CD4-positive, alpha-beta T cell treated with Interleukin-6 for 4 hours (primary cell): ENCODE measurements around the gene GOLGA6L2.
"Not testable (repeated sequence)": the region's sequence is repeated elsewhere in the genome, so short reads cannot be mapped to it uniquely, and the experiment has no call there.

ENCODE experiments used
- DNase-seq: peaks from one replicate; pipeline ENCODE4 v3.0.0-alpha.2; 2020; ENCODE audit warnings: mixed read lengths

Gene GOLGA6L2

DNA sequence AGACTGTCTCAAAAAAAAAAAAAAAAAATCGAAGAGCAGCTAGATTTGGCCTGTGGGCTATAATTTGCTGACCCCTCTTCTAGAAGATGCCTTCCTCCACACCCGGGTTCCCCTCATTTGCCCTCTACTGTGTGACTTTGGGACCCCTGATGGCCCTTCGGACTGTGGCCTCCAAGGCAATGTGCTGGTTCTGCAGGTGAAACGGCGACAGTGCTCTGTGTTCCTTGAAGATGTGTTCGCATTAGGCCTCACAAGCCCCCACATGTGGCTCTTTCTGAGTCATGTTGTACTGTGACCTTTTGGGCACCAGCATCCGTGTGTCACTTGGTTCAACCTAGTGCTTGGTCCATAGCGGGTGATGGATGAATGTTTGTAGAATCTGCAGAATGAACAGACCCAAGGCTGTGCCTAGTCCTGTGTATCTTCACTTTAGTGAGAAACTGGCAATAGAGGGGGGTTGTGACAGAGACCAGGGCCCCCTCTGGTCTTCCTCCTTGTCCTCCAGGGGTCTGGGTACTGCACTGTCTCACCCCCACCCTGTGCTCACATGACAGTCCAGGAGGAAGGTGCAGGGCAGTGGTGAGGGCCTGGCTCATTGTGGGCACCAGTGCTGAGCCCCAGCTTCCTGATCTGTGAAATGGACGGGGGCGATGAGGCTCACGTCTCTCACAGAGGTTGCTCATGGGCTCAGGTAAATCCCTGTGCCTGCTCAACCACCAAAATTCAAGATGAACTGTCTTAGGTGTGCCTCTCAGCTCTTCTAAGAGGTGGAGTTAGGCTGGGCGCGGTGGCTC is 22.7 kb downstream of the GOLGA6L2 start:
- no peak for DNase-seq

DNA sequence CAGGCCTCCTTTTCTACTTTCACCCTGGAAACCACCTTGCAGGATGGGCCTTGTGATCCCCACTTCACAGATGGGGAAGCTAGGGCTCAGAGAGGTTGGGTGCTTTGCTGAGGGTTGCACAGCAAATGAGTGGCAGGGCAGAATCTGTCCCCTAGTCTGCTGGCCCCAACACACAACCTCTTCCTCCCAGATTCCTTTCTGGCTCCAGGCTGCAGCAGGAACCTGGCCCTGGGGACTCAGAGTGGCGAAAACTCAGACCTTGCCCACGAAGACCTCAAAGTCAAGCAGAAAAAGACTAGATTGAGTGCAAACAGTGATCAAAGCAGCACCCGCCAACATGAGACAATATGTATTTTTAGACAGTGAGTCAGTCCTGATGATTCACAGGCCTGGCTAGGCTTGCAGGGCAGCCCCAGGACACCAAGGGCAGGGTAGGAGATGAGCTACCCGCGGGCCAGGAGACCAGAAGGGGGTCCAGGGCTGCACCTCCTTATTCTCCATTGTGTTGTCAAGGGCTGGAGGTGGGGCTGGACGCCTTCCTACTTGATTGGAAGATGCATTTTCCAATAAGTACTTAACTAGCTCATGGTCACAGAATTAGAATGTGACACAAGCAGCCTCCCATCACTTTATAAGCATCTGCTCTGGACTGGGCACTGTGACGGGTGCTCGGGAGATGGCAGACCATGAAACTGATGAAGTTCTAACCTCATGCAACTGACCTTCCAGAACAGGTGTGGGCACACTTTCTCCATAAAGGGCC is 23.9 kb downstream of the GOLGA6L2 start:
- DNase-seq: no peak

DNA sequence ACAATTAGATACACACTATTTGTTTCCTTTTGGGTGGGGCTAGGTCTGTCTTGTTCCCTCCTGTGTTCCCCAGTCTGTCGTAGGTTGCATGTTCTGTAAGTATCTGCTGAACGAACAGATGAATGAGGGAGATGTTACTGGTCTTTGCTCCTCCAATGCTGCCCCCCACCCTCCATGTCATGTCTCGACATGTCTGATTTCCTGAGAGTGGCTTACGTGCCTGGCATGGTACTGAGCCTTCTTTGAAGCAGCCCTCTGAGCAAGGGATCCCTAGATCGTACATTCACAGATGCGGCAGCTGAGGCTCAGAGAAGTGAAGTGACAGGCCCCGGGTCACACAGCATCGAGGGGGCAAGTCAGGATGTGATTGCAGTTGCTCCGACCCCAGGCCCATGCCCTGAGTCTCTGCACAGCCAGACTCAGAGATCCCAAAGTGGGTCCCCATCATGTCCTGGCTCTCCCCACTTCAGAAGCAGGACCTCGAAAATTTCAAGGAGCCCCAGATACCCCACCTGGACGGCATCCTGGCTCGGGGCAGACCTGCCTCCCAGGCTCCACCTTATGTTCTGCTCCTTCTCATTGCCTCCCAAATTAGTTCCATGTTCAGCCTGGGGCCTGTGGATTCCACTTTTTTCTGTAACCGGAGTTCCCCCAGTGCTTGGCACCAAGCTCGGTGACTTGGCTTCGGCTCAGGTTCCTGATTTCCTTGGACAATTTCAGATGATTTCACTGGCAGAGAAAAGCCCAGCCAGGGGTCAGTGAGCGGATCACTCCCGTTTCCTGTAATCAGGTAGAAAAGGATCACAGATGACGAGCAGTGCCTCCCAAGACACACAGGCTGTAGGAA is 24.7 kb downstream of the GOLGA6L2 start:
- no peak for DNase-seq

DNA sequence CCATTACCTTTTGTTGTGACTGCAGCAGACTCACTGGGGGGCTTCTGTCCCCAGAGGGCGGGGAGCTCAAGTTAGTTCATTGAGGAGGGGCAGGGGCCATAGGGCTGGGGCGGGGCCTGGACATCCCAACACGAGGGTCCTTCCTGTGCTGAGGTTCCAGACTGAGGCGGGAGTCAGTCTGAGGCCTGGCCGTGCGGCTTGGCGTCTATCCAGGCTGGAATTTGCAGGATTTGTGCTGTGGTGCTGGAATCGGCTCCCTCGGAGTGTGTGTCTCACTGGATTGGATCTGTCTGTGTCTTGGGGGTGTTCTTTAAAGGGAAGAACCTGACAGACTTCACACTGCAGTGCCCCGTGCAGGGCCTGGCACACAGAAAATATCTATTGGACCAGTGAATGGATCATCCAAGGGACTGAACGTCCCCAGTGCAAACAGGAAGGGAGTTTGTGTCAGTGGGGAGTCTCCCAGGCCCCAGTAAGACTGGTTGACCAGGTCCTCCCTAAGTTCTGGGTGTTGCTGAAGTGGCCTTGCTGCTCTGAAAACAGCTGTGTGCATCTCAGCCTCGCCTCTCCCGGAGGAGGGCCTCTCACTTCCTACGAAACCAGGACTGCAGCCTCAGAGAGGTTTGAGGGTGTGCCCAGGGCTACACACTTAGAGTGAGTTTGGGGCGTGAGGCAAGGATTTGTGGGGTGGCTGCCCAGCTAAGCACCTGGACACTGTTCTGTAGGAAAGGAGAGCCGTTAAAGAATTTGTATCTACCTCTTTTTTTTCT is 26.1 kb downstream of the GOLGA6L2 start:
- DNase-seq: no peak

DNA sequence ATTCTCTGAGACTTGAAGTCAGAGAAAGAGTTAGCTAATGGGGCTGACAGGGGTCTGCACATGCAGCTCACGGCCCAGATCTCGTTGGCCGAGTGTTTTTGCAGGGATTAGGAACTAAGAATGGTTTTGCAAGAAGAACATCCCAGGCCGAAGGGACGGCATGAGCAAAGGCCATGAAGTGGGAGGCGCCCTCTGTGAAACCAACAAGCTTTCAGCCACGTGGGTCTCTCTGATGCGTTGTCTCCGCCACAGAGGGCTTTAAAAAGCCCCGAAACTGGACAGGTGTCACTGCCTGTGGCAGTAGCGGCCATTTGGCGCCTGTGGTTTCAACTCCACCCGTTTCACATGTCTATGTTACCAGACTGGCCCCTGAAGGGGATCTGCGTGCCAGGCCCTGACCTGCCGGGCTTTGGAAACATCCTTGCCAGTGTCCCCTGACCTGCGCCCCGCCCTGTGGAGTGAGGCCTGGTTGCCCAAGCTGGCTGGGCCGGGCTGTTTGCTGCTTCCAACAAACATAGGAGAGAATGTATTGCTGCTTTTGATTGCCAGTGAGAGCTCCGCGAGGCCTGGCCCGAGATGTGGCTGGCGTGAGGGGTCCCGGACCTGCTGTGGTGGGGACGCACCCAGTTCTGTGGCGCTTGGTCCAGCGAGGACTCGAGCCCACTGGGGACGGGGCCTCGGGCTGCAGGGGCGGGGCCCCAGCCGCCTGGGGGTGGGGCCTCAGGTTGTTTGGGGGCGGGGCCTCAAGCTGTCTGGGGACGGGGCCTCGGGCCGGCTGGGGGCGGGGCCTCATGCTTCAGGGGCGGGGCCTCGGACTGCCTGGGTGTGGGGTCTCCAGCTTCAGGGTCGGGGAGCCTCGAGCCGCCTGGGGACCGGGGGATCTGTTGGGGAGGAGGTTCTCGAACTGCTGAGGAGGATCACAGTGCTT is 30.4 kb downstream of the GOLGA6L2 start:
- DNase-seq: no peak

DNA sequence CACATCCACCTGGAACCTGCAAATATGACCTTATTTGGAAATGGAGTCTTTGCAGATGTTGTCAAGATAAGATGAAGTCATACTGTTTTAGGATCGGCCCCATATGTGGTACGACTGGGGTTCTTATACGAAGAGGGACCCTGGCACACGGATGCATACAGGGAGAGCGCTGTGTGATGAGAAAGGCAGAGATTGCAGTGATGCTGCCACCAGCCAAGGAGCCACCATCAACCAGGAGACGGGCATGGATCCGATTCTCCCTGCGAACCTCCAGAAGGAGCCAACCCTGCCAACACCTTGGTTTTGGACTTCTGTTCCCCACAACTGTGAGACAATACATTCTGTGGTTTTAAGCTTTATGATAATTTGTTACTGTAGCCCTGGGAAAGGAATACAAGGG is 31.2 kb downstream of the GOLGA6L2 start:
- DNase-seq: not testable (repeated sequence)

DNA sequence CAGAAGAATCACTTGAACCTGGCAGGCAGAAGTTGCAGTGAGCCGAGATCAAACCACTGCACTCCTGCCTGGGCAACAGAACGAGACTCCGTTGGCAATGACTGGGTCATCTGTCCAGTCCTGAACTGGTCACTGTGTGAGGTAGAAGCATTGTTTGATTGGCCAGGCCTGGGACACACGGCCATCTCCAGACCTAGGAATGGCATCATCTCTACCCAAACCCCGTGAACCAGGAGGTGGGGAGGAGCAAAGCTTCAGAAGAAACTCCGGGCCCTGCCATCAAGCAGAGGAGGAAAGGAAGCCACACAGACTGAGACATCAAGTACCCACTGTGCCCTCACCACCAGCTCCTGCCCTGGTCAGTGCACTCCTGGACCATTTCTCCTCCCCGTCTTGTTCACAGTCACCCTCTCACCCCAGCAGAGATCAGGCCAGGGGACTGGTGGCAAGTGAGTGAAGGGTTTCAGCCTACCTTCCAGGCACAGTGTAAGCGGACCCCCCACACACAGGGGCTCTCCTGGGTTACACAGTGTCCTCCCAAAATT is 31.6 kb downstream of the GOLGA6L2 start:
- no peak for DNase-seq

DNA sequence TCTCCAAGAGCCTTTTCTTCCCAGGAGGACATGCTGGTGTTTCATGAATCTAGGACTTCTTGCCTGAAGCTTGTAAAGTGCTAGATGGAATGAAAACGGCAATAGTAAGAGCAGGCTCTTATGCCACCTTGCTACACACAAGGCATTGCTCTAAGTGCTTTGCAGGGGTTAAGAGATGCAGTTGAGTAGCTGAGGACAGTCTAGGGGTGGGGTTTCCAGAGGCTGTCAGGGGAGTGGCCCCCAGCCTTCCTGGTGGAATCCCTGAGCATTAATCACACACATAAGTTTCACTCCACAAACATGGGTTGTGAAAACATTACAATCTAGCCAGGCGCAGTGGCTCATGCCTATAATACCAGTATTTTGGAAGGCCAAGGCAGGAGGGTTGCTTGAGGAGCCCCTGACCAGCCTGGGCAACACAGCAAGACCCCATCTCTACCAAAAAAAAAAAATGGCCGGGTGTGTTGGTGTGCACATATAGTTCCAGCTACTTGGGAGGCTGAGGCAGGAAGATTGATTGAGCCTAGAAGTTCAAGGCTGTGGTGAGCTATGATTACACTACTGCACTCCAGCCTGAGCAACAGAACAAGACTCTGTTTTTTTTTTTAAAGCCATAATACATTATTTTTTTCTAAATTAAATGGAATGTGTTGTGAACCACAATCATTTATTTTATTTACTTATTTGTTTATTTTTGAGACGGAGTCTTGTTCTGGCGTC is 34.0 kb downstream of the GOLGA6L2 start:
- DNase-seq: not testable (repeated sequence)

DNA sequence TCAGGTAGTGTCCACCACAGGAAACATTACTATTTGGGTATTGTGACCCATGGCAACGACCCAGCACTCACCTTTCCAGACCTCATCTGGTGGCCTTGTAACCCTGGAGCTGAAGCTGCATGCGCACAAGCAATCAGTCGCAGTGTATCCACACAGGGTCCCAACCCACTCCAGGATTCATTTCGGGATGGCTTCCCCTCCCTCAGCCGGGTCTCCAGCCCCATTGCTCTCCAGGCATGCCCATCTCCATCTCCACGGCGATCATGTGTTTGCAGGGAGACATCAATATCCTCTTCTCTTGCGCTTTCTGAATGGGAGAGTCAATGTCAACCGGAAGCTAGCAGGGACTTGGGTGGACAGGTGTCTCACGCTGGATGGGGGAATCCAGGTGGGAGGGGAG is 35.2 kb downstream of the GOLGA6L2 start:
- DNase-seq: no peak

DNA sequence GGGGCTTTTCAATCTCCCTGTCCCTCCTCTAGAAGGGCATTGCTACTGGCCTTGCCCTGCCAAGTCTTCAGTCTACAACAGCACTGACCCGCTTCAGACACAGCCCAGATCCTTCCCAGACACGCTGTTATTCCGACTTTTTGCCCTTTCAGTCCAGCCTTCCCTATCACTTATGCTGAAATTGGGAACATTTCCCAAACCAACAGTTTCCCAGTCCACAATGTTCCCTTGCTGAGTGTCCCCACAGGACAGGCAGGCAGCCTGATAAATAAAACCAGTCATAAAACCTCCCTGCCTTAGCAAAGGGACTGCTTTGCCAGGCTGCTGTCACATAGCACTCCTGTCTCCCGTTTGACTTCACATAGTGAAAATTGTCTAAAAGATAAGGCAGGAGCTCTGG is 43.5 kb downstream of the GOLGA6L2 start:
- DNase-seq: no peak

DNA sequence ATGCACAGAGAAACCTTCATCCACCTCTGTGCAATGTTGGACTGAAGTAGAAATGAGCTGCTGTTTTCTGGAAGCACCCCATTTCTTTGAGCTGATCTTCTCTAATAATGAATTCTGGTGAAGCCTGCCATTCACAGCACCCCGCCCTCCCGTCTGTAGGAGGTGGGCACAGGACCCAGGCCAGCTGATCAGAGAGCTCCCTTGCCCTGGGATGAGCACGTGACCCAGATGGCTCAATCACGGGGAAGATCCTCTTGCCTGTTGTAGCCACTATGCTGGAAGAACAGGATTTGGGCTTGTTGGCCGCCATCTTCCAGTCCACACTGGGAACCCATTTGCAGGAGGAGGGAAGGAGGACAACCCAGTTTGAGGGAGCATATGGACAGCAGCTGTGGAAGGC is 44.5 kb downstream of the GOLGA6L2 start:
- no peak for DNase-seq

DNA sequence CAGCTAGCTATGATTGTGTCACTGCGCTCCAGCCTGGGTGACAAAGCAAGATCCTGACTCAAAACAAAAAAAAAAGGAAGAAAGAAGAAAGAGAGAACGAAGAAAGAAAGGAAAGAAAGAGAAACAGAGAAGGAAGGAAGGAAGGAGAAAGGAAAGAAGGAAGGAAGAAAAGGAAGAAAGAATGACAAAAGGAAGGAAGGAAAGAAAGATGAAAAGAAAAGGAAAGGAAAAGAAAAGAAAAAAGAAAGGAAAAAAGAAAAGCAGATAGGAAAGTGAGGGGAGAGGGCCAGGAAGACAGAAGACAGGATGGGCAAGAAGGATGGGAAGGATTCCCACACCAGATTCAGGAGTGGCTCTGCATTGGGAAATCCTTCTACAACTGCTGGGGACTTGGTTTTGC is 44.9 kb downstream of the GOLGA6L2 start:
- DNase-seq: no peak

DNA sequence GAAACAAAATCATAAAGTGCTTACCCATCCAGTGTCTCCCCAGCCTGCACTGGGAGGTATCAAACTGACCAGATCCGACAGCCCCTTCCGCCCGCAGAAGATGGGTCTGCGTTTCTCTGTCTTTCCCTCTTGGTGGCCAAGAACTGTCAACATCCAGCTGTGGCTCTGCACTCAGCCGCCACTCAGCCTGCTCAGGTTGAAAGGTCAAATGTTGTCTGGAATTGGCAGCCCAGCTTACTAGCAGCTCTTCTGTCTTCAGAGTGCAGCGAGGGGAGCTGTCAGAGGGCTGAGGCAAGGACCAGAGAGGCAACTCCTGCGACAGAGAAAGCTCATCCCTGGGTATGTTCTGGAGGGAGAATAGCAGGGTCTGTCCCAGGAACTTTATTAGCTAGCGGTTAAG is 45.4 kb downstream of the GOLGA6L2 start:
- no peak for DNase-seq

DNA sequence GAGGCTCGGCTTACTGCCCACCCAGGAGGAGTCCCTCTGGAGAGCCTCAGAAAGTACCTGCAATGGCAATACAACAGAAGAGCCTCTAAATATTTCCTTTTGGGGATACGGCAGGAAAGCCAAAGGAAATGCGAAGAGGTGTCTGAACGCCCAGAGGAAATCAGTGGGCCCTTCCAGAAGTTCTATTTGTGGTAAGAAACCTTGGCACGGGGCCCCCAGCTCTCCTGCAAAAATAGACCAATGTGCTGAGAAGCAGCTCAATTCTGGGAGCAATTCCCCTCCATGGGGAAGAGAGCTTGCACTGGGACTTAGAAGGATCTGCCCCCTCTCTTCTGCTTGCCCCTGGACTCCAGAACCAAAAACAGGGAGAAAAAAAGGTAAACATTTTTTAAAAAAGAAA is 47.8 kb downstream of the GOLGA6L2 start:
- not testable (repeated sequence) for DNase-seq

DNA sequence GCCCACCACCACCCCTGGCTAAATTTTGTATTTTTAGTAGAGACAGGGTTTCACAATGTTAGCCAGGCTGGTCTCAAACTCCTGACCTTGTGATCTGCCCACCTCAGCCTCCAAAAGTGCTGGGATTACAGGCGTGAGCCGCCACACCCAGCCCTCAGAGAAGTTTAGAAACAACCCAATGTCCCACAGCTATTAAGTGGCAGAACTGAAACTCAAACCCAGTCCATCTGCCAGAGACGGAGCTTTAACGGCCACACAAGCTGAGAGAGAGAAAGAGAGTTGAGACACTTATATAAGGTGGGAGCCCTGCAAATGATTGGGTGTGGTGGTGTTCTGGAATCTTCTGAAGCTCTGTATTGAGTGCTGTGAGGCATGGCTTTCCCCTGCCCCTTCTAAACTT is 48.7 kb downstream of the GOLGA6L2 start:
- not testable (repeated sequence) for DNase-seq

DNA sequence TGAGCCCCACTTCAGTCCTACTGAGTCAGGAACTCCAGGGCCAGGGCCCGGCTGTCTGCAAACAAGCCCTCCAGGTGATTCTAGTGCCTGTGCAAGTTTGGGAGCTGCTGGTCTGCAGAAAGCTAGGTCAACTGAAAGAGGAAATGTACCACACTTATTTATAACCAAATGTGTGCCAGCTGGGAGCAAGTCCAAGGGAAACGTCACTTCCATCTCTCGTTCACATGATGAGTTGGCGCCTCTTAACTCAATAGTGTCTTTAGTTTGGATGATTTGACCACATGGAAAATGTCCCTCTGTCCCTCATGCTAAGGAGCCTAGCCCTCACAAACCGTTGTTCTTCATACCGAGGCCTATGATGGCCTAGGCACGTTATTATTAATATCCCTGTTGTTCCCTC is 49.3 kb downstream of the GOLGA6L2 start:
- no peak for DNase-seq

DNA sequence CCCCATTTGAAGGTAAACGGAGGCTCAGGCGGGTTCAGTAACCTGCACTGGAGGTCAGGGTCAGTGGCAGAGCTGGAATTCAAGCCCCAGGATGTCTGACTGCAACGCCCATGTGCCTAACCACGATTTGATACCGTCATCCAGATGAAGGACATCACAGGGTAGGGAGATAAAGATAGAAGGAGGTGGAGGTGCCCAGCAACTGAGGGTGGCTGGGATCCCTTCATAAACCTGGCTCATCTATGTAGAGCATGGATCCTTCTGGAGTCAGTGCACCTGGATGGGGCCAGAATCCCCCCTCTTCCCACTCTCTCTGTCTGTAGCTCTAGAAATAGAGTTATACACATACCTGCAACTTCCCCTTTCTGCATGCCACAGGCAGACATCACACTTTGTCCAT is 51.2 kb downstream of the GOLGA6L2 start:
- no peak for DNase-seq

DNA sequence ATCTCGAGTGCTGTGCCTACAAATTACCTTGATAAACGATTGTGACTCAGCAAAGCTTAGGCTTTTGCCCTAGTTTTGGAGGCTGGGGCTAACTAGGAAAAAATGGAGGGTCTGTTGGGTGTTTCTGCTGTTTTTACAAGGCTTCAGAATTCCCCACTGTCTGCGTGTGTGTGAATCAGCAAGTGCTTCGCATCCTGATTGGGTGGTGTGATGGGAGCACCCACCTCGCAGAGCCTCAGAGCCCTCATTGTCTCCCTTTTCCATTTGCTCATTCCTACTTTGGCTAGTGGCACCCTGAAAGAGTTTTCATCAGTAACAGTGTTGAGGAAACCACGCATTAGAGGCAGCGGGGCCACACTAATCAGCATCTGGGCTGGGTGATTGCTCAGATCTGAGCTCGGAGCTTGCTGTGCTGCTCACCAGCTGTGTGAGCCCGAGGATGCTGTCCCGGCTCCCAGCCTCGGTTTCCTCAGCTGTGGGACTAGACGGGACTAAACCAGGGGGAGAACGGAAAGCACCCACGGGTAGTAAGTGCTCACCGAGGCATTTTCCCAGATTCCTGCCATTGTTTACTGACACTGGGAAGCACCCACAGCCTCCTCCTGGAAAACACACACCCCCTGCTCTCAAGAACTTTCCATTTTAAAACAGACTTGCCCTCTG is 51.9 kb downstream of the GOLGA6L2 start:
- no peak for DNase-seq
